SK-N-SH (cell line): ENCODE results near the gene GDF2.

Experiments
- FOXJ3 ChIP-seq: sonication (generic); formaldehyde crosslinking; IDR thresholded peaks from 2 replicates; pipeline ENCODE4 v1.5.1; 2020; ENCODE audit warnings: mild to moderate bottlenecking, missing genetic modification reagents
- POLR2AphosphoS5 ChIP-seq: IDR thresholded peaks from 2 replicates; pipeline ENCODE4 v1.6.1; 2012; ENCODE audit warnings: low read depth, low read length
- SIN3A ChIP-seq: IDR thresholded peaks from 2 replicates; pipeline ENCODE4 v1.6.1; 2012; ENCODE audit warnings: low read depth, mild to moderate bottlenecking, low read length, moderate library complexity, borderline replicate concordance
- YY1 ChIP-seq: IDR thresholded peaks from 2 replicates; pipeline ENCODE4 v1.4.0; 2012; ENCODE audit warnings: low read depth, mild to moderate bottlenecking
- TF ChIP-seq, protein P1 (sequence below): fragments of 200-600 bp; sonication (generic); IDR thresholded peaks from 2 replicates; pipeline ENCODE4 v1.6.1; 2017; ENCODE audit warnings: antibody characterized with exemption, mild to moderate bottlenecking, moderate library complexity
- TF ChIP-seq, protein P2 (sequence below): IDR thresholded peaks from 2 replicates; pipeline ENCODE4 v1.4.0; 2012; ENCODE audit warnings: low read depth

DNA sequence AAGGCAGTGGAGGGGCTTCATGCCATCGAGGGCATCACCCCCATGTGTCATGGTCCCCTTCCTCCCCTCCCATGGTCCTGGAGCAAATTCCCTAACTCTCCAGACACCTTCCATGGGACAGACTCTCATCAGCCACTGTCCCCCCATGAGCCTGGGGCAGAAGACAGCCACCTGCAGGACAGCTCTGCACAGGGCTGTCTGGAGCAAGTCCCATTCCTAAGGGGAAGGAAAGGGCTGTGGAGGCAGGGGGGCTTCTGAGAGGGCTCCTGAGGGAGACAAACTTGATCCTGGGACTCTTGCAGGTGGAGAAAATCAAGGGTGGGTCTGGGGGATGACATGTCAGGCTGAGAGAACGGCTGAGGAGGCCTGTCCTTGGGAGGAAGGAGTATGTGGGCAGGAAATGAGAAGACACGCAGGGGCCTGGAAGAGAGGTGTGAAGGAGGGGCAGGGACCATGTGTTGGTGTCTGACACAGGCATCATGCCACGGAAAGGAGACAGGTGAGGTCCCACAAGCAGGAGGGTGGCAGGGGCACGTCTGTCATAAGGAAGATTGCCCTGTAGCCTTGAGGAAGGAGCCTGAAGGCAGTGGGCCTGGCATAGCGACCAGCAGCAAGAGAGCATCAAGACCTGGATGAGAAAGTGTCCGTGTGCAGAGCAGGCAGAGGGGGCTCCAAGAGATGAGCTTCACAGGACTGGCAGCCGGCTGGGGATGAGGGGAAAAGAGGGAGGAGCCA lies 36.7 kb upstream of the GDF2 start:
- TF ChIP-seq, protein P1, sequence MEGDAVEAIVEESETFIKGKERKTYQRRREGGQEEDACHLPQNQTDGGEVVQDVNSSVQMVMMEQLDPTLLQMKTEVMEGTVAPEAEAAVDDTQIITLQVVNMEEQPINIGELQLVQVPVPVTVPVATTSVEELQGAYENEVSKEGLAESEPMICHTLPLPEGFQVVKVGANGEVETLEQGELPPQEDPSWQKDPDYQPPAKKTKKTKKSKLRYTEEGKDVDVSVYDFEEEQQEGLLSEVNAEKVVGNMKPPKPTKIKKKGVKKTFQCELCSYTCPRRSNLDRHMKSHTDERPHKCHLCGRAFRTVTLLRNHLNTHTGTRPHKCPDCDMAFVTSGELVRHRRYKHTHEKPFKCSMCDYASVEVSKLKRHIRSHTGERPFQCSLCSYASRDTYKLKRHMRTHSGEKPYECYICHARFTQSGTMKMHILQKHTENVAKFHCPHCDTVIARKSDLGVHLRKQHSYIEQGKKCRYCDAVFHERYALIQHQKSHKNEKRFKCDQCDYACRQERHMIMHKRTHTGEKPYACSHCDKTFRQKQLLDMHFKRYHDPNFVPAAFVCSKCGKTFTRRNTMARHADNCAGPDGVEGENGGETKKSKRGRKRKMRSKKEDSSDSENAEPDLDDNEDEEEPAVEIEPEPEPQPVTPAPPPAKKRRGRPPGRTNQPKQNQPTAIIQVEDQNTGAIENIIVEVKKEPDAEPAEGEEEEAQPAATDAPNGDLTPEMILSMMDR = no peak
- TF ChIP-seq SIN3A (no peak), FOXJ3 (no peak), YY1 (no peak), POLR2AphosphoS5 (no peak)
- TF ChIP-seq, protein P2, sequence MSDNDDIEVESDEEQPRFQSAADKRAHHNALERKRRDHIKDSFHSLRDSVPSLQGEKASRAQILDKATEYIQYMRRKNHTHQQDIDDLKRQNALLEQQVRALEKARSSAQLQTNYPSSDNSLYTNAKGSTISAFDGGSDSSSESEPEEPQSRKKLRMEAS = no peak
